ENCODE measurements around the gene RIPOR2. TPM values are rescaled to one million over a fixed set of nuclear protein-coding genes. Genes with fewer than 3 reads are reported as not detected.

The RIPOR2 gene
- total RNA-seq, 6 experiments from 2014 or later: 9.1 to 20.7 (median 10.2) TPM

- no peak for DNase-seq
- peaks cover 27% of the 10 kb centered on the region for H3K27me3 Mint-ChIP-seq (ENCODE audit: insufficient read depth)
- H3K27ac Mint-ChIP-seq: no peak overlapping the region
Measured at GRCh38 chr6:24945054-24945453, 9.3 kb upstream of the RIPOR2 start.

GRCh38 chr6:24943774-24944173 is 8.0 kb upstream of the RIPOR2 start:
- TF ChIP-seq CTCF (IDR thresholded peaks at IDR 0.05): no peak
- no peaks in the 10 kb centered on the region for H3K4me1 Mint-ChIP-seq (ENCODE audit: low read depth)

More at GRCh38 chr6:24945054-24945453, 9.3 kb upstream of the RIPOR2 start:
- TF ChIP-seq CTCF (IDR thresholded peaks at IDR 0.05): no peak
- Mint-ChIP-seq H3K9me3 (peaks cover 14% of the 10 kb centered on the region), H3K36me3 (ENCODE audit: low read depth) (peaks cover 12% of the 10 kb centered on the region; the same call in 1 of the 2 replicates), H3K4me3 (no peak overlapping the region), H3K4me1 (ENCODE audit: low read depth) (no peaks in the 10 kb centered on the region)

GRCh38 chr6:24940311-24940917 is 4.7 kb upstream of the RIPOR2 start:
- Mint-ChIP-seq H3K27ac (no peak overlapping the region), H3K9me3 (peaks cover 14% of the 10 kb centered on the region), H3K36me3 (ENCODE audit: low read depth) (peaks cover 12% of the 10 kb centered on the region; the same call in 1 of the 2 replicates), H3K27me3 (ENCODE audit: insufficient read depth) (peaks cover 25% of the 10 kb centered on the region), H3K4me1 (ENCODE audit: low read depth) (0 out of 2 replicates have a peak, but pooled peaks cover 4% of the 10 kb centered on the region), H3K4me3 (no peak overlapping the region)
- no peak for DNase-seq
- TF ChIP-seq CTCF (IDR thresholded peaks at IDR 0.05): no peak

More at GRCh38 chr6:24943774-24944173, 8.0 kb upstream of the RIPOR2 start:
- H3K27ac Mint-ChIP-seq: no peak overlapping the region
- peaks cover 23% of the 10 kb centered on the region for H3K27me3 Mint-ChIP-seq (ENCODE audit: insufficient read depth)
- H3K9me3 Mint-ChIP-seq: peaks cover 14% of the 10 kb centered on the region
- peaks cover 12% of the 10 kb centered on the region; the same call in 1 of the 2 replicates for H3K36me3 Mint-ChIP-seq (ENCODE audit: low read depth)
- DNase-seq: no peak
- H3K4me3 Mint-ChIP-seq: no peak overlapping the region

GRCh38 chr6:24936641-24937317 is 1.0 kb upstream of the RIPOR2 start:
- Mint-ChIP-seq H3K4me3 (no peak overlapping the region), H3K4me1 (ENCODE audit: low read depth) (peaks cover 20% of the 10 kb centered on the region), H3K9me3 (no peaks in the 10 kb centered on the region), H3K27ac (no peak overlapping the region), H3K36me3 (ENCODE audit: low read depth) (no peaks in the 10 kb centered on the region), H3K27me3 (ENCODE audit: insufficient read depth) (peaks cover 25% of the 10 kb centered on the region)
- no peak for DNase-seq
- no peak for TF ChIP-seq CTCF (IDR thresholded peaks at IDR 0.05)

GRCh38 chr6:24933868-24934401 is 1.8 kb downstream of the RIPOR2 start:
- DNase-seq: no peak
- Mint-ChIP-seq H3K4me3 (no peak overlapping the region), H3K27ac (no peak overlapping the region), H3K27me3 (ENCODE audit: insufficient read depth) (peaks cover 11% of the 10 kb centered on the region), H3K9me3 (no peaks in the 10 kb centered on the region), H3K36me3 (ENCODE audit: low read depth) (no peaks in the 10 kb centered on the region), H3K4me1 (ENCODE audit: low read depth) (peaks cover 48% of the 10 kb centered on the region)
- peak; percentile 72 for TF ChIP-seq CTCF (IDR thresholded peaks at IDR 0.05)
